Measurements from ENCODE around the gene CRIP1.

GRCh38 chr14:105447651-105448640 is 38.7 kb upstream of the CRIP1 start:
- TF ChIP-seq POLR2AphosphoS5 (IDR thresholded peaks at IDR 0.05; ENCODE audit: borderline replicate concordance, low read depth, low read length) = no peak; the same call in 1 of the 2 replicates
- no peak for TF ChIP-seq EZH2 (IDR thresholded peaks at IDR 0.05)
- no peak for TF ChIP-seq FOXP2 (optimal IDR thresholded peaks at IDR 0.05; ENCODE audit: control extremely low read depth, extremely low read length, insufficient read depth)

Measured in SK-N-MC (cell line).